AG09319 (cell line): ENCODE measurements around the gene NFASC.

ENCODE experiments used
- DNase-seq: peaks from one replicate; pipeline ENCODE4 v3.0.0-alpha.2; 2010; ENCODE audit warnings: low read depth; ENCODE audit errors: extremely low read depth
- CTCF ChIP-seq: IDR thresholded peaks from 2 replicates; pipeline ENCODE4 v1.5.1; 2011; ENCODE audit warnings: low read depth, mild to moderate bottlenecking, inconsistent platforms, low read length, moderate library complexity

Gene NFASC

DNA sequence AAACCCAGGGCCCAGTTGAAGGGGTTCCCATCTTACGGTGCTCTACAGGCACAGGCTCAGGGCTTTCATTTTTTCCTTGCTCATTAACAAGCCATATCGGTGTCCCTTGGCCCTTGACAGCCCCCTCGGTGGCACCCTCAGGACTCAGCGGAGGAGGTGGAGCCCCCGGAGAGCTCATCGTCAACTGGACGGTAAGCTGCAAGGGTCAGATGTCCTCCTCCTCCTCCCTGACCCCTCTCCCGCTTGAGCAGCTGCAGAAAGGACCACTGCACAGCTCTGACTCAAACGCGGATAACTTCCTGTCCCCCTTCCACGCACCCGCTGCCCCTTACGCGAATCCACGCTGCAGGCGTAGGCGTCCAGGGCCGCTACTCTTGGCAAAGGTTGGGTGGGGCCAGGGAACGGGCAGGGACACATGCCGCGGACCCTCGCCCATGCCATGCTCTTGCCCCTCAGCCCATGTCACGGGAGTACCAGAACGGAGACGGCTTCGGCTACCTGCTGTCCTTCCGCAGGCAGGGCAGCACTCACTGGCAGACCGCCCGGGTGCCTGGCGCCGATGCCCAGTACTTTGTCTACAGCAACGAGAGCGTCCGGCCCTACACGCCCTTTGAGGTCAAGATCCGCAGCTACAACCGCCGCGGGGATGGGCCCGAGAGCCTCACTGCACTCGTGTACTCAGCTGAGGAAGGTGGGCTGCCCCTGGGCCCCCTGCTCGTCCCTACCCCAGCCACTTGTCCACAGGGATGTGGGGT is 198.9 kb downstream of the NFASC start:
- no peak for TF ChIP-seq CTCF
- no peak for DNase-seq

DNA sequence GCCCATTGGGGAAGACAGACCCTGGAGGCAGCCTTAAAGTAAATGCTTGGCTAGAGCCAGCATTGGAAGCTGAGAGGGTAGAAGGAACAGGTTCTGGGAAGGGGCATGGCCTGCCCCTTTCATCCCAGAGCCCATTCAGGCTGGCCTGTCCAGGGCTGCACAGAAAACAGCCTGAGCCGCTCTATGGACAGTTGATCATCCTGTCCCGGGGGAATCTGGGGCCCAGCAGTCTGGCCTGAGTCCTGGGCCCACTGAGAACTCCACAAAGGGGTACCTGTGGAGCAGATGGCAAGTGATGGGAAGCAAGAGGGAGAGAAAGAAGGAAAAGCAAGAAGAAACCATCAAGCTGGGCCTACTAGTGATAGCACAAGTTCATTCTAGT is 200.4 kb downstream of the NFASC start:
- DNase-seq: no peak
- no peak for TF ChIP-seq CTCF

DNA sequence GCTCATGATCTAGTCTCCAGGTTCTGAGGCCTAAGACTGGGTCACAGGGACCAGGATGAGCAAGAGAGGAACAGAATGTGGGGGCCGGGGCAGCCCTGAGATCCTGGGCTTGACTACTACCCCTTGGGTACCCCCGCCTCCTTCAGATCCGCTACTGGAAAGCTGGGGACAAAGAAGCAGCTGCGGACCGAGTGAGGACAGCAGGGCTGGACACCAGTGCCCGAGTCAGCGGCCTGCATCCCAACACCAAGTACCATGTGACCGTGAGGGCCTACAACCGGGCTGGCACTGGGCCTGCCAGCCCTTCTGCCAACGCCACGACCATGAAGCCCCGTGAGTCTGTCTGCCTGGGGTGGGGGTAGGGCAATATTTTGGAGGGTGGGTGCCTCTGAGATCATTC is 201.1 kb downstream of the NFASC start:
- DNase-seq: no peak
- no peak for TF ChIP-seq CTCF

DNA sequence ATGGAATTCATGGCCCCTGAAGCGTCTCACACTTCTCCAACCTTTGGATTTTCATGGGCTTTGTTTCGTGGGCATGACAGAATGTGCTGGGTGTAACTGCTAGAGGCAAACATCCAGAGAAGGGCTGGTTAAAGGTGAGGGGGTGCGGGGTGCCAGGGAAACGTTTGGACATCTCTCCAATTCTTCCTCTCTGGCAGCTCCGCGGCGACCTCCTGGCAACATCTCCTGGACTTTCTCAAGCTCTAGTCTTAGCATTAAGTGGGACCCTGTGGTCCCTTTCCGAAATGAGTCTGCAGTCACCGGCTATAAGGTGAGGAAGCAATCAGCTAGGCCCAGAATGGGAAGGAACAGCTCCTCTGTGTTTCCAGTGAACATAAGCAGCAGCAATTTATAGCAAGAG is 201.6 kb downstream of the NFASC start:
- no peak for DNase-seq
- no peak for TF ChIP-seq CTCF
